Breast epithelium (tissue), 3 donors: ENCODE measurements around the gene FUNDC2.
"Not testable (repeated sequence)": the region's sequence is repeated elsewhere in the genome, so short reads cannot be mapped to it uniquely, and the experiment has no call there.

Experiments used
- POLR2A ChIP-seq: fragments of 450-650 bp; IDR thresholded peaks from one replicate; pipeline ENCODE4 v1.6.1; 2016; ENCODE audit warnings: antibody characterized with exemption, mild to moderate bottlenecking, moderate library complexity
- POLR2AphosphoS5 ChIP-seq, 3 donors: sonication (generic); formaldehyde crosslinking; IDR thresholded peaks; one replicate each; pipeline ENCODE4 v1.6.1; 2017; ENCODE audit warnings: antibody characterized with exemption in 3 of 3
- TF ChIP-seq, protein P1 (sequence below), 3 donors: fragments of 450-650 bp; IDR thresholded peaks; one replicate each; pipeline ENCODE4 v1.5.1; 2016 to 2017; ENCODE audit warnings: antibody characterized with exemption in 3 of 3, mild to moderate bottlenecking in 3 of 3, moderate library complexity in 3 of 3

DNA sequence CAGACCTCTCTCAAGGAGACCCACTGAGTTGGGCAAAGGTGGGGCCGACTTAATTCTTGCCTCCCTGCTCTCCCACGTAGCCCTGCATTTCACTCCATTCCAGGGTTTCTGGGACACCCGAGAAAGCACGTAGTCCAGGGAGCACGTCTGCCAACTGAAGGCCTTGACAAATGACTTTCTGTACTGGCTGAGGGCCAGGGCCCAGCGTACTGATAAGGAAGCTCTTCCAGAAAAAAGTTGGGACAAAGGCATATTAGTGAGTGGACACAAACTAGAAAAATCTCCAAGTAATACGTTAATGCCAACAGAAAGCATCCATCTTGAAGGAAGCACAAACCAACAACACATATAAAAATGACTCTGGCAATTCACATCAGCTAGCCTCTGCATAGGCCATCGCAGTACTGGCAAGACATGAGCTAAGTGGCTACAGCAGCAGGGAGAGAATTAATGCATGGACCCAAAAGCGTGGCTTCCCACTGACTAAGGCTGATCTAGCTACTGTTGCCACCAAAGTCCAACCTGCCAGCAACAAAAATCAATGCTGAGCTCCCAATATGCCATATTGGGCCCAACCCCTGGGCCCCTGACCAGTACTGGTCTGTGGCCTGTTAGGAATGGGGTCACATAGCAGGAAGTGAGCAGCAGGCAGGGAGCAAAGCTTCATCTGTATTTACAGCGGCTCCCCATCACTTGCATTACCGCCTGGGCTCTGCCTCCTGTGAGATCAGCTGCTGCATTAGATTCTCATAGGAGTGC, 19.6 kb upstream of the FUNDC2 start:
- TF ChIP-seq, protein P1, sequence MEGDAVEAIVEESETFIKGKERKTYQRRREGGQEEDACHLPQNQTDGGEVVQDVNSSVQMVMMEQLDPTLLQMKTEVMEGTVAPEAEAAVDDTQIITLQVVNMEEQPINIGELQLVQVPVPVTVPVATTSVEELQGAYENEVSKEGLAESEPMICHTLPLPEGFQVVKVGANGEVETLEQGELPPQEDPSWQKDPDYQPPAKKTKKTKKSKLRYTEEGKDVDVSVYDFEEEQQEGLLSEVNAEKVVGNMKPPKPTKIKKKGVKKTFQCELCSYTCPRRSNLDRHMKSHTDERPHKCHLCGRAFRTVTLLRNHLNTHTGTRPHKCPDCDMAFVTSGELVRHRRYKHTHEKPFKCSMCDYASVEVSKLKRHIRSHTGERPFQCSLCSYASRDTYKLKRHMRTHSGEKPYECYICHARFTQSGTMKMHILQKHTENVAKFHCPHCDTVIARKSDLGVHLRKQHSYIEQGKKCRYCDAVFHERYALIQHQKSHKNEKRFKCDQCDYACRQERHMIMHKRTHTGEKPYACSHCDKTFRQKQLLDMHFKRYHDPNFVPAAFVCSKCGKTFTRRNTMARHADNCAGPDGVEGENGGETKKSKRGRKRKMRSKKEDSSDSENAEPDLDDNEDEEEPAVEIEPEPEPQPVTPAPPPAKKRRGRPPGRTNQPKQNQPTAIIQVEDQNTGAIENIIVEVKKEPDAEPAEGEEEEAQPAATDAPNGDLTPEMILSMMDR (IDR thresholded peaks at IDR 0.05): not testable (repeated sequence)
- TF ChIP-seq POLR2AphosphoS5 (IDR thresholded peaks at IDR 0.05); POLR2A: not testable (repeated sequence)
